Activated gamma-delta T cell treated with anti-CD3 and anti-CD28 coated beads, Interleukin-2, amount 50 U/mL, for 16 hours (primary cell): ENCODE data around the gene ZNF112.

ENCODE experiments used
- DNase-seq: peaks from one replicate; pipeline ENCODE4 v3.0.0-alpha.2; 2020; ENCODE audit warnings: low read depth

Gene ZNF112

GRCh38 chr19:44282846-44283245, 73.6 kb downstream of the ZNF112 start:
- no peak for DNase-seq

GRCh38 chr19:44280916-44281315, 75.6 kb downstream of the ZNF112 start:
- no peak for DNase-seq

GRCh38 chr19:44278181-44278690, 78.2 kb downstream of the ZNF112 start:
- no peak for DNase-seq

- no peak for DNase-seq
Measured at GRCh38 chr19:44277331-44277730, 79.1 kb downstream of the ZNF112 start.
